Stimulated activated CD4-positive, alpha-beta T cell treated with anti-CD3 and anti-CD28 coated beads, TNF-alpha, amount 100 ng/mL, for 4 hours (primary cell): ENCODE data around the gene IP6K2.

Experiments
- DNase-seq, 3 experiments: peaks; one replicate each; pipeline ENCODE4 v3.0.0-alpha.2; 2020; ENCODE audit warnings: low read depth in 3 of 3

IP6K2 gene

GRCh38 chr3:48689384-48689783 is 27.6 kb downstream of the IP6K2 start:
- no peak for DNase-seq

GRCh38 chr3:48688737-48689075 is 28.3 kb downstream of the IP6K2 start:
- no peak for DNase-seq

- no peak for DNase-seq
These were observed 28.8 kb downstream of the IP6K2 start for GRCh38 chr3:48688032-48688736.

- no peak for DNase-seq
These were observed 29.8 kb downstream of the IP6K2 start for GRCh38 chr3:48687220-48687678.

GRCh38 chr3:48686538-48687219 is 30.3 kb downstream of the IP6K2 start:
- DNase-seq: no peak

- DNase-seq: peak; percentile 83 to 93 (median 84)
These were observed 31.2 kb downstream of the IP6K2 start, which contains the start of gene NCKIPSD for GRCh38 chr3:48685603-48686511. Gene NCKIPSD, minus strand, starts transcription at chr3:48685915. Its CDS starts 108 bp downstream, at chr3:48685807.

- no peak for DNase-seq
These were observed 31.8 kb downstream of the IP6K2 start for GRCh38 chr3:48685293-48685602.

- no peak for DNase-seq
These were observed 32.4 kb downstream of the IP6K2 start for GRCh38 chr3:48684480-48685143.

- no peak for DNase-seq
These were observed 33.0 kb downstream of the IP6K2 start for GRCh38 chr3:48684054-48684349.

- no peak for DNase-seq
These were observed 34.2 kb downstream of the IP6K2 start for GRCh38 chr3:48682786-48683185.

- DNase-seq: no peak
These were observed 34.9 kb downstream of the IP6K2 start for GRCh38 chr3:48681974-48682610.

- no peak for DNase-seq
These were observed 35.5 kb downstream of the IP6K2 start for GRCh38 chr3:48681541-48681880.

GRCh38 chr3:48680811-48681540 is 36.0 kb downstream of the IP6K2 start:
- no peak for DNase-seq

- DNase-seq: no peak
These were observed 37.3 kb downstream of the IP6K2 start for GRCh38 chr3:48679411-48680391.

GRCh38 chr3:48678566-48679380 is 38.2 kb downstream of the IP6K2 start:
- DNase-seq: no peak

GRCh38 chr3:48678056-48678455 is 39.0 kb downstream of the IP6K2 start:
- DNase-seq: no peak

GRCh38 chr3:48674505-48674904 is 42.5 kb downstream of the IP6K2 start:
- DNase-seq: no peak

GRCh38 chr3:48672522-48672921 is 44.5 kb downstream of the IP6K2 start:
- no peak for DNase-seq

- no peak for DNase-seq
These were observed 52.1 kb downstream of the IP6K2 start for GRCh38 chr3:48664929-48665328.
